Endothelial cell of umbilical vein (primary cell): ENCODE measurements around the gene SRRM4.

ENCODE experiments used
- POLR2AphosphoS5 ChIP-seq: IDR thresholded peaks from 2 replicates; pipeline ENCODE4 v1.6.1; 2012; ENCODE audit warnings: low read depth, mild to moderate bottlenecking, control low read depth, low read length, moderate library complexity; ENCODE audit not compliant: insufficient read depth
- TF ChIP-seq, protein P1 (sequence below), 2 donors: IDR thresholded peaks; 1 replicate in 1 of 2; 2 replicates in 1 of 2; pipeline ENCODE4 v1.5.1; 2011; ENCODE audit warnings: low read length in 2 of 2, mild to moderate bottlenecking in 2 of 2, moderate library complexity in 2 of 2, control low read depth in 1 of 2, inconsistent platforms in 1 of 2, low read depth in 1 of 2; ENCODE audit not compliant: insufficient read depth in 1 of 2; ENCODE audit errors: extremely low read depth in 1 of 2

DNA sequence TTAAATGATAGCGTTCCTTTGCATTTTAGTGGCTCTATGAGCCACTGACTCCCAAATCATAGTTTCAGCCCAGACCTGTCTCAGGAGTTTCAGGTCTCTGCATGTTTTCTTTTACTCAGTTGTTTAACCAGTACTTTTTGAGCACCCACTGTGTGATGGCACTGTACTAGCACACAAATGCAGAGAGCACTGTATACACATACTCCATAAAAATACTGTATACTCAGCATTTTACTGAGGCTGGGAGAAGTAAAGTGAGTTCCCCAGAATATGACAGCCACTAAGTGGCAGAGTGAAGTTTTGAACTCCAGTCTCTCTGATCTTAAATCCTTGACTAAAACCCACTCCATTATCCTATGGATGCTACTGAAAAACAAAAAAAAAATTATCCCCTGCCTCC, 121.4 kb downstream of the SRRM4 start:
- no peak for TF ChIP-seq POLR2AphosphoS5
- TF ChIP-seq, protein P1, sequence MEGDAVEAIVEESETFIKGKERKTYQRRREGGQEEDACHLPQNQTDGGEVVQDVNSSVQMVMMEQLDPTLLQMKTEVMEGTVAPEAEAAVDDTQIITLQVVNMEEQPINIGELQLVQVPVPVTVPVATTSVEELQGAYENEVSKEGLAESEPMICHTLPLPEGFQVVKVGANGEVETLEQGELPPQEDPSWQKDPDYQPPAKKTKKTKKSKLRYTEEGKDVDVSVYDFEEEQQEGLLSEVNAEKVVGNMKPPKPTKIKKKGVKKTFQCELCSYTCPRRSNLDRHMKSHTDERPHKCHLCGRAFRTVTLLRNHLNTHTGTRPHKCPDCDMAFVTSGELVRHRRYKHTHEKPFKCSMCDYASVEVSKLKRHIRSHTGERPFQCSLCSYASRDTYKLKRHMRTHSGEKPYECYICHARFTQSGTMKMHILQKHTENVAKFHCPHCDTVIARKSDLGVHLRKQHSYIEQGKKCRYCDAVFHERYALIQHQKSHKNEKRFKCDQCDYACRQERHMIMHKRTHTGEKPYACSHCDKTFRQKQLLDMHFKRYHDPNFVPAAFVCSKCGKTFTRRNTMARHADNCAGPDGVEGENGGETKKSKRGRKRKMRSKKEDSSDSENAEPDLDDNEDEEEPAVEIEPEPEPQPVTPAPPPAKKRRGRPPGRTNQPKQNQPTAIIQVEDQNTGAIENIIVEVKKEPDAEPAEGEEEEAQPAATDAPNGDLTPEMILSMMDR (IDR thresholded peaks at IDR 0.05; ENCODE audit: extremely low read depth in 1 of 2, insufficient read depth in 1 of 2, low read depth in 1 of 2, low read length in 2 of 2): no peak
